ENCODE measurements around the gene PYDC2. TPM values are rescaled to one million over a fixed set of nuclear protein-coding genes. Genes with fewer than 3 reads are reported as not detected.

The PYDC2 gene
- not detected for total RNA-seq

GRCh38 chr3:191461113-191461595, at the start of gene PYDC2:
PYDC2 (plus strand) TSS chr3:191461163; CDS start chr3:191461163, 0 bp downstream.
- DNase-seq (ENCODE audit: low read depth in 2 of 3, low spot score in 2 of 3): no peak

- no peak for DNase-seq (ENCODE audit: low read depth in 2 of 3, low spot score in 2 of 3)
Observed at GRCh38 chr3:191412759-191413158, 48.2 kb upstream of the PYDC2 start.

GRCh38 chr3:191414286-191414685, 46.7 kb upstream of the PYDC2 start:
- no peak for DNase-seq (ENCODE audit: low read depth in 2 of 3, low spot score in 2 of 3)

GRCh38 chr3:191414732-191415131, 46.2 kb upstream of the PYDC2 start:
- DNase-seq (ENCODE audit: low read depth in 2 of 3, low spot score in 2 of 3): no peak

GRCh38 chr3:191415566-191415965, 45.4 kb upstream of the PYDC2 start:
- DNase-seq (ENCODE audit: low read depth in 2 of 3, low spot score in 2 of 3): no peak

GRCh38 chr3:191417457-191417729, 43.6 kb upstream of the PYDC2 start:
- no peak for DNase-seq (ENCODE audit: low read depth in 2 of 3, low spot score in 2 of 3)

- DNase-seq (ENCODE audit: low read depth in 2 of 3, low spot score in 2 of 3): no peak
Observed at GRCh38 chr3:191420771-191421170, 40.2 kb upstream of the PYDC2 start.

GRCh38 chr3:191424881-191425280, 36.1 kb upstream of the PYDC2 start:
- no peak for DNase-seq (ENCODE audit: low read depth in 2 of 3, low spot score in 2 of 3)

GRCh38 chr3:191425322-191425734, 35.6 kb upstream of the PYDC2 start:
- no peak for DNase-seq (ENCODE audit: low read depth in 2 of 3, low spot score in 2 of 3)

GRCh38 chr3:191426311-191426710, 34.7 kb upstream of the PYDC2 start:
- DNase-seq (ENCODE audit: low read depth in 2 of 3, low spot score in 2 of 3): no peak

GRCh38 chr3:191428177-191428576, 32.8 kb upstream of the PYDC2 start:
- no peak for DNase-seq (ENCODE audit: low read depth in 2 of 3, low spot score in 2 of 3)

- DNase-seq (ENCODE audit: low read depth in 2 of 3, low spot score in 2 of 3): no peak
Observed at GRCh38 chr3:191430103-191430502, 30.9 kb upstream of the PYDC2 start.

GRCh38 chr3:191431160-191431822, 29.7 kb upstream of the PYDC2 start:
- DNase-seq (ENCODE audit: low read depth in 2 of 3, low spot score in 2 of 3): no peak

GRCh38 chr3:191432162-191432561, 28.8 kb upstream of the PYDC2 start:
- DNase-seq (ENCODE audit: low read depth in 2 of 3, low spot score in 2 of 3): no peak

- no peak for DNase-seq (ENCODE audit: low read depth in 2 of 3, low spot score in 2 of 3)
Observed at GRCh38 chr3:191434024-191434423, 26.9 kb upstream of the PYDC2 start.

GRCh38 chr3:191435981-191436380, 25.0 kb upstream of the PYDC2 start:
- DNase-seq (ENCODE audit: low read depth in 2 of 3, low spot score in 2 of 3): no peak

- no peak for DNase-seq (ENCODE audit: low read depth in 2 of 3, low spot score in 2 of 3)
Observed at GRCh38 chr3:191438150-191438814, 22.7 kb upstream of the PYDC2 start.

GRCh38 chr3:191440532-191440931, 20.4 kb upstream of the PYDC2 start:
- no peak for DNase-seq (ENCODE audit: low read depth in 2 of 3, low spot score in 2 of 3)

- DNase-seq (ENCODE audit: low read depth in 2 of 3, low spot score in 2 of 3): no peak
Observed at GRCh38 chr3:191441687-191442086, 19.3 kb upstream of the PYDC2 start.

GRCh38 chr3:191444569-191444968, 16.4 kb upstream of the PYDC2 start:
- DNase-seq (ENCODE audit: low read depth in 2 of 3, low spot score in 2 of 3): no peak

GRCh38 chr3:191449256-191449655, 11.7 kb upstream of the PYDC2 start:
- DNase-seq (ENCODE audit: low read depth in 2 of 3, low spot score in 2 of 3): no peak

GRCh38 chr3:191455257-191455952, 5.6 kb upstream of the PYDC2 start:
- DNase-seq (ENCODE audit: low read depth in 2 of 3, low spot score in 2 of 3): no peak
